ENCODE measurements around the gene DGKA. TPM values are rescaled to one million over a fixed set of nuclear protein-coding genes. Genes with fewer than 3 reads are reported as not detected.
"Not testable (repeated sequence)": the region's sequence is repeated elsewhere in the genome, so short reads cannot be mapped to it uniquely, and the experiment has no call there.

DGKA gene
- total RNA-seq, 1 donor: 53.6 TPM

DNA sequence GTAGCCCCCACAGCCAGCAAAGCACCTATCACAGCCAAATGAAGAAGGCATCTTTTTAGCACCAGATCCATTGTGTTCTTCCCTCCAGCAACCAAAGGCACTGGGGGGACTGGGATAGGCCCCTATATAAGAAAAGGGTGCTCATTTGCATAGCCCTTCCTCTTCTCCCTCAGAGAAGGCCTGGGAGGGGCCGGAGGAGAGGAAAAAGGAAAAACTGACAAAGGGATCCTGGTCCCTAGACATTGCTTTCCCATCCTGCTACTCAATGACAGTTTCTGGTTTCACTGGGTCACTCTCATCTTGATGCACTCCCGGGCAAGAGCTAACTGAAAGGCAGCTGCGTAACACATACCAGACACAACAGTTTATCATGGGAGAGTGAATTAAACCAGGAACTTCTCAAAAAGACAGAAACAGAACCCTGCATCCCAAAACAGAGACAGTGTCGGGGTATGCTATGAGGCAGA lies 35.0 kb downstream of the DGKA start, which contains the start of gene PMEL:
Gene PMEL (minus strand): TSS at position 102 of the 467 bp plus-strand sequence. CDS start 31 bp downstream, at position 71.
- DNase-seq (ENCODE audit: low read depth in 2 of 3, low spot score in 2 of 3): no peak

DNA sequence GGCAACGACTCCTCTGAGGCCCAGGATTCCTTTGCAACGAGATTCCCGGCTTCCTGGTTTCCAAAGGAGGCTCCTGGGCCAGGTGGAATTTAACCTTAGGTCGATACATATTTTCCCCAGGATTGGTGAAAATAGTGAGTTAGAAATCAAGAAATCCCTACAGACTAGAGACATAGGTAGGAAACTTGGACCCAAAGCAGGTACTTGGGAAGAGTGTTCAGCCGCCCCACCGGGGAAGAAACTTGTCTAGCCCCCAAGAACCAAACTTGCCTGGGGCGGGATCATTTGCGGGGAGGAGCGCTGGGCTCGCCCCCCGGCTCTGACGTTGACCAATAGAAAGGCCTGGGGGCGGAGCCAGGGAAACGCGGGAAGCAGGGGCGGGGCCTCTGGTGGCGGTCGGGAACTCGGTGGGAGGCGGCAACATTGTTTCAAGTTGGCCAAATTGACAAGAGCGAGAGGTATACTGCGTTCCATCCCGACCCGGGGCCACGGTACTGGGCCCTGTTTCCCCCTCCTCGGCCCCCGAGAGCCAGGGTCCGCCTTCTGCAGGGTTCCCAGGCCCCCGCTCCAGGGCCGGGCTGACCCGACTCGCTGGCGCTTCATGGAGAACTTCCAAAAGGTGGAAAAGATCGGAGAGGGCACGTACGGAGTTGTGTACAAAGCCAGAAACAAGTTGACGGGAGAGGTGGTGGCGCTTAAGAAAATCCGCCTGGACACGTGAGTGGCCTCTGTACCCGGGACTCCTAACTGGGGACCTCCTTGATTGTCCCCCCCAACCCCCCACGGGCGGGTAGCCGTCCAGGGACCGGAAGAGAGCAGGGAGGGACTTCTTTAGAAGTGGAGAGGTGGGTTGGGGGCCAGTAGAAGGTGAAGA lies 35.7 kb downstream of the DGKA start, which contains the start of gene CDK2:
Gene CDK2 (plus strand): TSS at position 423 of the 874 bp plus-strand sequence. CDS start 179 bp downstream, at position 602.
- peak; percentile 44 to 82 (median 81) for DNase-seq (ENCODE audit: low read depth in 2 of 3, low spot score in 2 of 3)

- DNase-seq (ENCODE audit: low read depth in 2 of 3, low spot score in 2 of 3): no peak
Observed at GRCh38 chr12:55969356-55969755, 38.4 kb downstream of the DGKA start.

DNA sequence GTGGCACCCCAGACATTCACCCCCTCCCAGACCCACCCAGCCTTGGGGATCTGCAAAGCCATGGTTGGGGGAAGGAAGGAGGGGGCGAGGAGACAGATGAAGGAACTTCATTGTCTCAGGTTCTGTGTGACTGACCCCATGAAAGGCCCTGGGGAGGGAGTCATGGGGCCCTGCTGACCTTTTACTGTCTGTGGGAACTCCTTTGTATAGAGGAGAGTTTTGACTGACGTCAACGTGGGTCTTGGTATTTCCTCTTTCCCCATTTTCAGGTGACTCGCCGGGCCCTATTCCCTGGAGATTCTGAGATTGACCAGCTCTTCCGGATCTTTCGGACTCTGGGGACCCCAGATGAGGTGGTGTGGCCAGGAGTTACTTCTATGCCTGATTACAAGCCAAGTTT lies 39.8 kb downstream of the DGKA start:
- DNase-seq (ENCODE audit: low read depth in 2 of 3, low spot score in 2 of 3): no peak

DNA sequence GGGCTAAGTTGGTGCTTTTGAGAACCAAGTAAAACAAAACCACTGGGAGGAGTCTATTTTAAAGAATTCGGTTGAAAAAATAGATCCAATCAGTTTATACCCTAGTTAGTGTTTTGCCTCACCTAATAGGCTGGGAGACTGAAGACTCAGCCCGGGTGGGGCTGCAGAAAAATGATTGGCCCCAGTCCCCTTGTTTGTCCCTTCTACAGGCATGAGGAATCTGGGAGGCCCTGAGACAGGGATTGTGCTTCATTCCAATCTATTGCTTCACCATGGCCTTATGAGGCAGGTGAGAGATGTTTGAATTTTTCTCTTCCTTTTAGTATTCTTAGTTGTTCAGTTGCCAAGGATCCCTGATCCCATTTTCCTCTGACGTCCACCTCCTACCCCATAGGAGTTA lies 41.1 kb downstream of the DGKA start:
- no peak for DNase-seq (ENCODE audit: low read depth in 2 of 3, low spot score in 2 of 3)

- DNase-seq (ENCODE audit: low read depth in 2 of 3, low spot score in 2 of 3): peak in 1 of 3 donors; percentile 43
Observed at GRCh38 chr12:55972456-55972855, 41.5 kb downstream of the DGKA start.

- DNase-seq (ENCODE audit: low read depth in 2 of 3, low spot score in 2 of 3): peak in 1 of 3 donors; percentile 36
Observed at GRCh38 chr12:55972911-55973598, 42.1 kb downstream of the DGKA start.

GRCh38 chr12:55973599-55974307 lies 42.8 kb downstream of the DGKA start, which contains the start of gene RAB5B:
RAB5B (plus strand) TSS chr12:55974078; CDS start chr12:55986961, 12,883 bp downstream.
- DNase-seq (ENCODE audit: low read depth in 2 of 3, low spot score in 2 of 3): peak; percentile 91 to 100 (median 100)

DNA sequence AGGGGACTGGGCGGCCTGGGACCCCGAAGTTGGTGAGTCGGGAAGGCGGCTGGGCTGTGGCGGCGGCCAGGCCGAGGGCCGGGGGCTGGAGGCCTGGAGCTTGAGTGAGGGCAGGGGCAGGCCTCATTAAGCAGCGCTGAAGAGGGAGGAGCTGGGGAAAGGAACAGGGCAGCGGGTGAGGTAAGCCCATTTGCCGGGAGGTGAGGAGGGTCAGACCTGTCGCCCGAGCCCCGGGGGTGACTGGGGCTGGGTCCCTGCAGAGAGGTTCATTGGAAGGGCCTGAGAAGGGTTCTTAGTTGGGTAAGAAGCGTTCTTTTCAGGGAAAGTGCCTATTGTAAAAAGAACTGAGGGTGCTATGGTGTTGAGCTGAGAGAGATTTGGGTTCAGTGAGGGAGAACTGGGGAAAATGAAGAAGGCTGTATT lies 43.4 kb downstream of the DGKA start:
- DNase-seq (ENCODE audit: low read depth in 2 of 3, low spot score in 2 of 3): peak in 1 of 3 donors; percentile 58

DNA sequence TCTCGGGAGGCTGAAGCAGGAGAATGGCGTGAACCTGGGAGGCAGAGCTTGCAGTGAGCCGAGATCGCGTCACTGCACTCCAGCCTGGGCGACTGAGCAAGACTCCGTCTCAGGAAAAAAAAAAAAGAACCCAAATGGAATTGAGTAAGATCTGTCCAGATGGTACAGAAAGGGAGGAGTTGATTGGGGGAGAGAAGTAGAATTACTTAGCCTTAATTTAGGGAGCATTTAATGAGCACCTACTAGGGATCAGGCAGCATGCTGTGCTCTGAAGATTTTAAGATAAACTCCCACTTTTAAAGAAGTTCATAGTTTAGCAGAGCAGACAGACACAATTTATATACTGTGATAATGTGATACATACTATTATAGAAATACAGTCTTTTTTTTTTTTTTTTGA lies 47.4 kb downstream of the DGKA start:
- DNase-seq (ENCODE audit: low read depth in 2 of 3, low spot score in 2 of 3): no peak

DNA sequence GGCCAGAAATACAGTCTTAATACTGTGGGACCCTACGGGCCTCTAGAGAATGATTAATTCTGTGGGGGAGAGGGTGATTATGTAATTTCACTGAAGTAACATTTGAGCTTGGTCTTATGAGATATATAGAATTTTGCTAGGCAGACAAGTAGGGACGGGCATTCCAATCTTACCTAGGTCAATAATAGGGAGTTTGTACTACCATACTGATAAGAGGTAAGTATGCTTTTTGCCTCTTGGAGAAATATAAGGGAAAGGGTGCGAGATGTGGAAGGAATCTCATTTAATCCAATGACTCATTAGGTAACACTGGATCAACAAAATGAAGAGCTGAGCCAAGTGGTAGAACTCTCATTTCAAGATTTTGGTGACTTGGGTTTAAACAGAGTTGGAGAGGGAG lies 48.1 kb downstream of the DGKA start:
- DNase-seq (ENCODE audit: low read depth in 2 of 3, low spot score in 2 of 3): no peak

- not testable (repeated sequence) for DNase-seq (ENCODE audit: low read depth in 2 of 3, low spot score in 2 of 3)
Observed at GRCh38 chr12:55981882-55982281, 50.9 kb downstream of the DGKA start.

DNA sequence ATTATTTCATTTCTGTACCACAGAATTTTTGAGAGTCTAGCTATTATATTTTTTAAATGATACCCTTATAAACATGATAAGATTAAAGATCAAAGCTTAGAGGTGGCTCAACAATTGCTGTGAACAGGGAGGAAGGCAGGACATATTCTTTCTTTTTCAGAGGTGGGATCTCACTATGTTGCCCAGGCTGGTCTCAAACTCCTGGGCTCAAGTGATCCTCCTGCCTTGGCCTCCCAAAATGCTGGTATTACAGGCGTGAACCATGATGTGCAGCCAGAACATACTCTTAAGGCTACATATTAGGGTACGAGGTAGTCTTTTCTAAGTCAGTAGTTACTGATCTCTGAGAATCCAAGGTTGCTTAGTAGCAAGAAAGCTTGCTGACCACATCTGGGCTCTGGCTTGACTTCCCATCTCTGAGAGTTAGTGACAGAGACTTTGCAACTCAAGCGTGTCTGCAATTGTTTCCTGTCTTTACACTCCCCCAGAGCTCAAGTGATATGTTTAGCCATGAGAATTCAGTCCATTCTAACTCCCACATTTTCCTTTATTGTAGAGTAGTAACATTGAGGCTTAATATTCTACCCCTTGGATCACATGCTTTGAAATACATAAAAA lies 51.5 kb downstream of the DGKA start:
- no peak for DNase-seq (ENCODE audit: low read depth in 2 of 3, low spot score in 2 of 3)

DNA sequence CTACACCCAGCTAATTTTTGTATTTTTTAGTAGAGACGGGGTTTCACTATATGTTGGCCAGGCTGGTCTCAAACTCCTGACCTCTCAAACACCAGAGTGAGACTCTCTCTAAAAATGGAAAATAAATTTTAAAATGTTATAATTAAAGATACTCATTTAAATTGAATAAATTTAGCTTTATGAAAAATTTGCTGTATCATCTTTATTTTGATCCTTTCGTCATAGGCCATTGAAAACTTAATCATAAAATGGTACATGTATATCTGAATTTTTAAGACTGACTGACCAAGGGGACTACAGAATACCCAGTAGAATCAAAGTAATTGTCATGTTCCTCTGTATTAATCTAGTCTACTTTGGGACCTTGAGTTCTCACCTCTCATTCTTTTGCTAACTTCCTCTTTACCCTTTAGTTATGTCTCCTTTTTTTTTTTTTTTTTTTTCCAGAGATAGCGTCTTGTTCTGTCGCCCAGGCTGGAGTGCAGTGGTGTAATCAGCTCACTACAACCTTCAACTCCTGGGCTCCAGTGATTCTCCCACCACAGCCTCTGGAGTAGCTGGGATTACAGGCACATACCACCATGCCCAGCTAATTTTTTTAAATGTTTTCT lies 52.4 kb downstream of the DGKA start:
- peak in 1 of 3 donors; percentile 35 for DNase-seq (ENCODE audit: low read depth in 2 of 3, low spot score in 2 of 3)

DNA sequence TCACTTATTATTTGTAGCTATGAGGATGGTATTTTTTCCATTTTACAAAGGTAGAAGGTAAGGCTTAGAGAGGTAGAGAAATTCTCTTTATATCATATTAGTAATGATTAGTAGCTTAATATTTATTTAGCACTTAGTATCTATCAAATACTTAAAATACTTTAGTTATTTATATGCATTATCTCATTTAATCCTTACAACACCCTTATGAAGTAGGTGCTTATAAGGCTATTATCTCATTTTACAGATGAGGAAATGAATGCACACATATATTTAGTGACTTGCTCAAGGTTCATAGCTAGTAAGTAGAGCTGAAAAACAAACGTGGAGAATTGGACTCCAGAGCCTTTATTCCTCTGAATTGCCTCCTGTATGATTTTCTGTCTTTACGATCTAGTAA lies 53.9 kb downstream of the DGKA start:
- DNase-seq (ENCODE audit: low read depth in 2 of 3, low spot score in 2 of 3): no peak

- DNase-seq (ENCODE audit: low read depth in 2 of 3, low spot score in 2 of 3): no peak
Observed at GRCh38 chr12:55985341-55985740, 54.4 kb downstream of the DGKA start.

DNA sequence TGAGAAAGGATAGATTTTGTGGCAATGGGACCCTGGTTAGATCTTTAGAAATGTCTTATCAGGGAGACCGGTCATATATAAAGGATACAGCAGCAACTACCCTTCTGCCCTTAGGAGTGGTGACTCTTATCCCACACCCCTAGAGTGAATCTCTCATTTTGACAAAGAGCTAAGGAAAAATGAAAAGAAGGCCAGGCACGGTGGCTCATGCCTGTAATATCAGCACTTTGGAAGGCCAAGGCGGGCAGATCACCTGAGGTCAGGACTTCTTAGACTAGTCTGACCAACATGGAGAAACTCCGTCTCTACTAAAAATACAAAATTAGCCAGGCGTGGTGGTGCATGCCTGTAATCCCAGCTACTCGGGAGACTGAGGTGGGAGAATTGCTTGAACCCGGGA lies 55.0 kb downstream of the DGKA start:
- not testable (repeated sequence) for DNase-seq (ENCODE audit: low read depth in 2 of 3, low spot score in 2 of 3)

GRCh38 chr12:55991110-55991509 lies 60.1 kb downstream of the DGKA start:
- DNase-seq (ENCODE audit: low read depth in 2 of 3, low spot score in 2 of 3): no peak

DNA sequence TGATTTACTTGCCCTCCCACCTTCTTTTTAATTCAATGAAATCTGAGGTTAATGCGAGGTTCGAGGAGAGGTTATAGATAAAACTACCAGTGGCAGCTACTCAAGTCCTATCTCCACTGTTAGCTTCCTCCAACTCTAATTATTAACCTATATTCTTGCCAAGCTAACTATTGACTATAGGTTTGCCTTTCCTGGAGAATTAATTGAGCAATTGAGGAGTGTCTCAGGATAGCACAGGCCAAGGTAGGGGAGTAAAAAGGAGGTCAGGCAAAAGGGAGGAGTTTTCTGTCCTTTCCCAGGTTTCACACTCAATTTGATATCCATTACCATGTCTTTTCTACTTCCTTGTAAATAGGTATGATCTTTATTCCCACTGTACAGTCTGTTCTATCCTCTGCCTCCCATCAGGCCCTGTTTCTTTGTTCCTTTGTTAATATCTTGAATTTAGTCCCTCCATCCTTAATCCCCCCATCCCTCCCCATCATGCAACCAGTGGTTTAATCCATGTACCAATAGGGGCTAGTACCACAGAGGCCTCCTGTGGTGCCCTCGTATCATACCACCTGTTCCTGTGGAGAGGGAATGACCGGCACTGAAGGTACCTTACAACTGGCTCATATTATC lies 62.4 kb downstream of the DGKA start:
- no peak for DNase-seq (ENCODE audit: low read depth in 2 of 3, low spot score in 2 of 3)
